Transverse colon (tissue), 3 donors: ENCODE data around the gene PTK7.

Experiments
- EP300 ChIP-seq: sonication (generic); formaldehyde crosslinking; IDR thresholded peaks from one replicate; pipeline ENCODE4 v1.6.1; 2017; ENCODE audit warnings: antibody characterized with exemption, low read depth
- TF ChIP-seq, protein P1 (sequence below), 5 experiments: fragments of 200-600 bp in 3 of 5; fragments of 450-650 bp in 2 of 5; sonication (generic) in 3 of 5; IDR thresholded peaks; 1 replicate in 2 of 5; 2 replicates in 3 of 5; pipeline ENCODE4 v1.5.1; 2016 to 2017; ENCODE audit warnings: antibody characterized with exemption in 5 of 5, inconsistent platforms in 3 of 5, mild to moderate bottlenecking in 2 of 5, moderate library complexity in 1 of 5

DNA sequence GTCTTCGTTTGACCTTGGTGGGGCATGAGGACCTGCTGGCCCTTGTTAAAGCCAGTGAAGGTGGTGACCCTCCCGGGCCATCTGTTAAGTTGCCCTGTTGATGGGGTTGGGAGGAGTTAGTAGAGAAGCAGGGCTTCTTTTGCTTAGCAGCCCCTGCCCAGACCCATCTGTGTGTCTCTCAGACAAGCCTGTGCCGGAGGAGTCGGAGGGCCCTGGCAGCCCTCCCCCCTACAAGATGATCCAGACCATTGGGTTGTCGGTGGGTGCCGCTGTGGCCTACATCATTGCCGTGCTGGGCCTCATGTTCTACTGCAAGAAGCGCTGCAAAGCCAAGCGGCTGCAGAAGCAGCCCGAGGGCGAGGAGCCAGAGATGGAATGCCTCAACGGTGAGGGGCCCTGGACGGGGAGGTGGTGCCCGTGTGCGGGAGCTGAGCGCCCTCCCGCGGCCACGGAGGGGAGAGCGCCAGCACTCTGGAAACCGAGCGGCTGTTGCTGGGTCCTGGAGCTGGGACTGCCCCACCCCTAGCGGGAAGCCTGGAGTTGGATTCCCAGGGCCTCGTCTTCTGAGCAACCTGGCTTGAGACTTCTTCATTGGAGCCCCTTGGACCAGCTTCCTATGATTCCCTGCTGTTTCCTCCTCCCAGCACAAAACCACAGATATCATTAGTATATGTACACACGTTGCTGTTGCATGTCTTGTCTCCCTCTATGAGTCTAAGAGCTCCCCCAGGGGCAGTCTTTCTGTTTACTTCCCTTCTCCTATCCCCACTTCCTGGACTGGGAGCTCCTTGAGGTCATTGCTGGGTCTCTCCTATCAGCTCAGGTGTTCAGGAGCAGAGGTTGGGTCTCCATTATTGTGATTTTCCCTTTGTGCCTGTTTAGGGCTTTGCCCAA, 67.4 kb downstream of the PTK7 start:
- TF ChIP-seq, protein P1, sequence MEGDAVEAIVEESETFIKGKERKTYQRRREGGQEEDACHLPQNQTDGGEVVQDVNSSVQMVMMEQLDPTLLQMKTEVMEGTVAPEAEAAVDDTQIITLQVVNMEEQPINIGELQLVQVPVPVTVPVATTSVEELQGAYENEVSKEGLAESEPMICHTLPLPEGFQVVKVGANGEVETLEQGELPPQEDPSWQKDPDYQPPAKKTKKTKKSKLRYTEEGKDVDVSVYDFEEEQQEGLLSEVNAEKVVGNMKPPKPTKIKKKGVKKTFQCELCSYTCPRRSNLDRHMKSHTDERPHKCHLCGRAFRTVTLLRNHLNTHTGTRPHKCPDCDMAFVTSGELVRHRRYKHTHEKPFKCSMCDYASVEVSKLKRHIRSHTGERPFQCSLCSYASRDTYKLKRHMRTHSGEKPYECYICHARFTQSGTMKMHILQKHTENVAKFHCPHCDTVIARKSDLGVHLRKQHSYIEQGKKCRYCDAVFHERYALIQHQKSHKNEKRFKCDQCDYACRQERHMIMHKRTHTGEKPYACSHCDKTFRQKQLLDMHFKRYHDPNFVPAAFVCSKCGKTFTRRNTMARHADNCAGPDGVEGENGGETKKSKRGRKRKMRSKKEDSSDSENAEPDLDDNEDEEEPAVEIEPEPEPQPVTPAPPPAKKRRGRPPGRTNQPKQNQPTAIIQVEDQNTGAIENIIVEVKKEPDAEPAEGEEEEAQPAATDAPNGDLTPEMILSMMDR (IDR thresholded peaks at IDR 0.05): peak; percentile 86 to 95 (median 92)
- no peak for TF ChIP-seq EP300
